Breast epithelium (tissue), 4 donors: Measurements from ENCODE around the gene ASIC3. TPM values are rescaled to one million over a fixed set of nuclear protein-coding genes. Genes with fewer than 3 reads are reported as not detected.

Experiments used
- DNase-seq, 2 donors: peaks; one replicate each; pipeline ENCODE4 v3.0.0-alpha.2; 2019; ENCODE audit warnings: low spot score in 2 of 2
- H3K27ac ChIP-seq, 2 donors: fragments of 200-600 bp; sonication (generic) in 1 of 2; one replicate each; pipeline ENCODE4 v1.5.1; 2016 to 2019; ENCODE audit warnings: mild to moderate bottlenecking in 1 of 2
- H3K27me3 ChIP-seq, 2 donors: fragments of 200-600 bp; sonication (generic) in 1 of 2; one replicate each; pipeline versions ENCODE4 v1.5.1 to v1.6.0; 2017 to 2019; ENCODE audit warnings: control low read depth in 1 of 2, mild to moderate bottlenecking in 1 of 2
- H3K36me3 ChIP-seq: fragments of 200-600 bp; one replicate; pipeline ENCODE4 v1.5.1; 2019
- H3K4me1 ChIP-seq, 2 donors: fragments of 200-600 bp; sonication (generic); one replicate each; pipeline ENCODE4 v1.5.1; 2016 to 2019; ENCODE audit warnings: control low read depth in 1 of 2
- H3K4me3 ChIP-seq, 3 donors: fragments of 200-600 bp; sonication (generic); 1 replicate in 2 of 3; 2 replicates in 1 of 3; pipeline ENCODE4 v1.5.1; 2016 to 2019; ENCODE audit warnings: mild to moderate bottlenecking in 3 of 3, moderate library complexity in 2 of 3
- H3K9me3 ChIP-seq, 2 donors: fragments of 200-600 bp; sonication (generic) in 1 of 2; one replicate each; pipeline ENCODE4 v1.5.1; 2016 to 2019; ENCODE audit warnings: control low read depth in 1 of 2
- CTCF ChIP-seq, 3 donors: fragments of 450-650 bp; IDR thresholded peaks; one replicate each; pipeline ENCODE4 v1.5.1; 2016 to 2017; ENCODE audit warnings: antibody characterized with exemption in 3 of 3, mild to moderate bottlenecking in 3 of 3, moderate library complexity in 3 of 3
- POLR2A ChIP-seq: fragments of 450-650 bp; IDR thresholded peaks from one replicate; pipeline ENCODE4 v1.6.1; 2016; ENCODE audit warnings: antibody characterized with exemption, mild to moderate bottlenecking, moderate library complexity
- POLR2AphosphoS5 ChIP-seq, 3 donors: sonication (generic); formaldehyde crosslinking; IDR thresholded peaks; one replicate each; pipeline ENCODE4 v1.6.1; 2017; ENCODE audit warnings: antibody characterized with exemption in 3 of 3
- intact Hi-C: fragments of 100-400 bp; cut with DNase I; formaldehyde crosslinking; loops from one replicate; pipeline ENCODE4 v1.15.1; 2023; ENCODE audit warnings: low total_unique reads
- total RNA-seq, 3 donors: library from RNA; depleted of rRNA; stranded (reverse); fragments of >200 nt; gene quantifications; one replicate each; pipeline ENCODE4 v1.1.0, GENCODE V29; 2016

The ASIC3 gene
- total RNA-seq, 3 donors from 2014 or later: 1.3 to 3.3 (median 2.3) TPM

GRCh38 chr7:151016942-151017341 is 31.4 kb upstream of the ASIC3 start:
- Histone ChIP-seq H3K4me1 (peaks cover 8 to 10% of the 10 kb centered on the region in 2 donors), H3K27me3 (peaks cover 9 to 54% of the 10 kb centered on the region in 2 donors), H3K4me3 (no peak overlapping the region), H3K36me3 (no peaks in the 10 kb centered on the region), H3K27ac (no peak overlapping the region), H3K9me3 (no peaks in the 10 kb centered on the region)
- DNase-seq: no peak
- intact Hi-C loops: loop anchor here (10.0 kb wide), 1 partner anchor 98 kb away; no protein-coding TSS in a partner anchor
- no peak for TF ChIP-seq CTCF (IDR thresholded peaks at IDR 0.05)

- H3K27ac ChIP-seq: no peak overlapping the region
- H3K4me3 ChIP-seq: peak overlapping the region in 1 of 3 donors; percentile 64
- no peaks in the 10 kb centered on the region for H3K9me3 ChIP-seq
- DNase-seq: no peak
- TF ChIP-seq POLR2AphosphoS5 (IDR thresholded peaks at IDR 0.05): no peak
- no peak for TF ChIP-seq CTCF (IDR thresholded peaks at IDR 0.05)
- TF ChIP-seq POLR2A: no peak
- peaks cover 8 to 10% of the 10 kb centered on the region in 2 donors for H3K4me1 ChIP-seq
- intact Hi-C loops: loop anchor here (10.0 kb wide), 1 partner anchor 97 kb away; no protein-coding TSS in a partner anchor
- H3K27me3 ChIP-seq: peaks cover 9 to 49% of the 10 kb centered on the region in 2 donors
- no peaks in the 10 kb centered on the region for H3K36me3 ChIP-seq
Measured at GRCh38 chr7:151017370-151017952, 30.9 kb upstream of the ASIC3 start.

GRCh38 chr7:151017953-151018420 is 30.3 kb upstream of the ASIC3 start:
- Histone ChIP-seq H3K27me3 (peaks cover 9 to 44% of the 10 kb centered on the region in 2 donors), H3K36me3 (no peaks in the 10 kb centered on the region), H3K4me1 (peaks cover 8 to 10% of the 10 kb centered on the region in 2 donors), H3K4me3 (peak overlapping the region in 2 of 3 donors; percentile 34 to 64), H3K27ac (no peak overlapping the region), H3K9me3 (no peaks in the 10 kb centered on the region)
- DNase-seq: peak; percentile 30 to 73
- peak; percentile 73 to 81 (median 76) for TF ChIP-seq CTCF (IDR thresholded peaks at IDR 0.05)
- no peak for TF ChIP-seq POLR2AphosphoS5 (IDR thresholded peaks at IDR 0.05)
- no peak for TF ChIP-seq POLR2A
- intact Hi-C loops: loop anchor here (10.0 kb wide), 1 partner anchor 97 kb away; no protein-coding TSS in a partner anchor

GRCh38 chr7:151018421-151019129 is 29.8 kb upstream of the ASIC3 start:
- no peak for DNase-seq
- peaks cover 8 to 10% of the 10 kb centered on the region in 2 donors for H3K4me1 ChIP-seq
- intact Hi-C loops: loop anchor here (10.0 kb wide), 1 partner anchor 96 kb away; no protein-coding TSS in a partner anchor
- peaks cover 6 to 38% of the 10 kb centered on the region in 2 donors for H3K27me3 ChIP-seq
- TF ChIP-seq POLR2AphosphoS5 (IDR thresholded peaks at IDR 0.05) (no peak), POLR2A (no peak), CTCF (IDR thresholded peaks at IDR 0.05) (no peak)
- H3K27ac ChIP-seq: no peak overlapping the region
- no peaks in the 10 kb centered on the region for H3K9me3 ChIP-seq
- H3K36me3 ChIP-seq: no peaks in the 10 kb centered on the region
- peak overlapping the region in 2 of 3 donors; percentile 34 to 64 for H3K4me3 ChIP-seq

GRCh38 chr7:151019130-151019447 is 29.2 kb upstream of the ASIC3 start:
- H3K27me3 ChIP-seq: peaks cover 6 to 37% of the 10 kb centered on the region in 2 donors
- intact Hi-C loops: loop anchor here (10.0 kb wide), 1 partner anchor 96 kb away; no protein-coding TSS in a partner anchor
- no peak overlapping the region for H3K27ac ChIP-seq
- TF ChIP-seq POLR2A: no peak
- TF ChIP-seq CTCF (IDR thresholded peaks at IDR 0.05): no peak
- TF ChIP-seq POLR2AphosphoS5 (IDR thresholded peaks at IDR 0.05): no peak
- H3K36me3 ChIP-seq: no peaks in the 10 kb centered on the region
- peaks cover 8 to 10% of the 10 kb centered on the region in 2 donors for H3K4me1 ChIP-seq
- no peak for DNase-seq
- peak overlapping the region in 2 of 3 donors; percentile 34 to 64 for H3K4me3 ChIP-seq
- H3K9me3 ChIP-seq: no peaks in the 10 kb centered on the region
